SKM-1 (cell line): ENCODE measurements around the gene KDM4C.
"Not testable (repeated sequence)": the region's sequence is repeated elsewhere in the genome, so short reads cannot be mapped to it uniquely, and the experiment has no call there.

Source experiments
- DNase-seq: peaks from one replicate; lab custom pipeline; 2025; ENCODE audit not compliant: unreplicated experiment; lab: John Stamatoyannopoulos, UW

The KDM4C gene

GRCh38 chr9:6805532-6805931, 47.8 kb downstream of the KDM4C start:
- no peak for DNase-seq

GRCh38 chr9:6806318-6806717, 48.5 kb downstream of the KDM4C start:
- DNase-seq: not testable (repeated sequence)

GRCh38 chr9:6807669-6808068, 49.9 kb downstream of the KDM4C start:
- not testable (repeated sequence) for DNase-seq

- DNase-seq: no peak
Observed at GRCh38 chr9:6811436-6811835, 53.7 kb downstream of the KDM4C start.

GRCh38 chr9:6816581-6816980, 58.8 kb downstream of the KDM4C start:
- DNase-seq: no peak

GRCh38 chr9:6818292-6818922, 60.6 kb downstream of the KDM4C start:
- DNase-seq: no peak

GRCh38 chr9:6819112-6819511, 61.3 kb downstream of the KDM4C start:
- no peak for DNase-seq

- no peak for DNase-seq
Observed at GRCh38 chr9:6819529-6819928, 61.8 kb downstream of the KDM4C start.

- no peak for DNase-seq
Observed at GRCh38 chr9:6822696-6823095, 64.9 kb downstream of the KDM4C start.

GRCh38 chr9:6827439-6828145, 69.8 kb downstream of the KDM4C start:
- DNase-seq: peak; percentile 28

GRCh38 chr9:6829027-6829426, 71.3 kb downstream of the KDM4C start:
- no peak for DNase-seq

GRCh38 chr9:6829536-6829935, 71.8 kb downstream of the KDM4C start:
- no peak for DNase-seq

- DNase-seq: no peak
Observed at GRCh38 chr9:6833518-6834192, 75.9 kb downstream of the KDM4C start.

- no peak for DNase-seq
Observed at GRCh38 chr9:6834306-6834705, 76.5 kb downstream of the KDM4C start.

- DNase-seq: no peak
Observed at GRCh38 chr9:6838158-6838557, 80.4 kb downstream of the KDM4C start.

- DNase-seq: no peak
Observed at GRCh38 chr9:6842584-6842947, 84.8 kb downstream of the KDM4C start.

- DNase-seq: no peak
Observed at GRCh38 chr9:6843742-6844141, 86.0 kb downstream of the KDM4C start.

- DNase-seq: no peak
Observed at GRCh38 chr9:6844267-6844666, 86.5 kb downstream of the KDM4C start.

GRCh38 chr9:6845128-6845826, 87.5 kb downstream of the KDM4C start:
- no peak for DNase-seq

- DNase-seq: no peak
Observed at GRCh38 chr9:6845880-6846279, 88.1 kb downstream of the KDM4C start.

GRCh38 chr9:6852243-6852963, 94.6 kb downstream of the KDM4C start:
- no peak for DNase-seq
